AG04450 (cell line): Measurements from ENCODE around the gene CCNI. TPM values are rescaled to one million over a fixed set of nuclear protein-coding genes. Genes with fewer than 3 reads are reported as not detected.

Experiments used
- CTCF ChIA-PET: fragments of 300-600, 350-600 bp; formaldehyde crosslinking; extraction: SDS; loops from one replicate; lab custom pipeline; 2022; ENCODE audit warnings: antibody characterized with exemption, inconsistent platforms; lab: Charles Lee
- POLR2A ChIA-PET: fragments of 350-600 bp; formaldehyde crosslinking; extraction: SDS; loops from one replicate; lab custom pipeline; 2021; ENCODE audit warnings: antibody characterized with exemption, inconsistent platforms; lab: Yijun Ruan, JAX
- DNase-seq: peaks from one replicate; pipeline ENCODE4 v3.0.0-alpha.2; 2011; ENCODE audit warnings: low read depth, low spot score
- H3K27ac ChIP-seq: one replicate; pipeline ENCODE4 v1.5.1; 2012; ENCODE audit warnings: low read depth, low read length, control low read depth
- H3K27me3 ChIP-seq: one replicate; pipeline ENCODE4 v1.6.0; 2012; ENCODE audit warnings: low read length; ENCODE audit not compliant: control insufficient read depth, insufficient read depth
- H3K4me3 ChIP-seq: 2 replicates; pipeline ENCODE4 v1.5.1; 2011; ENCODE audit warnings: mild to moderate bottlenecking, low read depth, low read length, control low read depth
- H3K9me3 ChIP-seq: 2 replicates; pipeline ENCODE4 v1.5.1; 2012; ENCODE audit warnings: low read length; ENCODE audit not compliant: control insufficient read depth, insufficient read depth
- polyA plus RNA-seq: library from polyadenylated mRNA; depleted of rRNA; stranded (reverse); fragments of >200 nt; gene quantifications from 2 replicates; pipeline ENCODE4 v1.2.3, GENCODE V29; 2011
- TF ChIP-seq, protein P1 (sequence below): IDR thresholded peaks from 2 replicates; pipeline ENCODE4 v1.5.1; 2011; ENCODE audit warnings: low read depth, low read length, control low read depth, inconsistent platforms

The CCNI gene
- polyA plus RNA-seq, 1 experiment, result 226 TPM

DNA sequence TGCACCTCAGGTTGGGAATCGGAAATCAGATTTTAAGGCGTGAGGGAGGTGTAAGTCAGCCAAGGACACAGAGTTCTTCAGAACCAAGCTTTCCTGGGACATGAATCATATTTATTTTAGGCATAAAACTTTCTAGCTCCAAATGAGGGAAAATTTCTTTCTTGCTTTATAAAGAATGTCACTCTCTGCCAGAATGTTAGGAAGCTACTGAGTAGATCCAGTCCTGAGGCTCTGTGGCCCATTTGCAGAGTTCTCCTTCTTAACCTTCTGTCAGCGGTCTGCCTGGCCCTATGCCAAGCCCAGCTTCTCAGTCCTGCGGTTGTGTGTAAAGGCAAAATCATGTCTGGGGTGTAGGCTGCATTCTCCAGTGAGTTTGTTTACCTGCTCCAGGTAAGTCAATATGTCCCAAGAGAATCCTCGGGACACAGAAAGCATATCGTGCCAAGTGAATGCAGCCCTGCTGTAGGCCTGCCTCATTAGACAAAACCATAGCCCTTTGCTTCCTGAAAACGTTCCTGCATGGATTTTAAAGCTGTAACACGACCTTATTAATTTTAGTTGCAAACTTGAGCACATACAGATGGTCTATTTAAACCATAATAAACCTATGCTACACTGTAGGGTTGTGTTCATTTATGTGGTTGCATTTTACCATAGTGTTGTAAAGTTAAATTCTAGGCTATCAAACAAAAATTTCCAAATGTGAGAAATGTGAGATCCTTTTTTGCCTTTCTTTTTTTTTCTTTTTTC, 29.2 kb upstream of the CCNI start:
- Histone ChIP-seq H3K4me3 (no peak overlapping the region), H3K9me3 (no peaks in the 10 kb centered on the region), H3K27ac (no peak overlapping the region), H3K27me3 (peaks cover 4% of the 10 kb centered on the region)
- ChIA-PET POLR2A (no interaction called here), CTCF (interaction anchor here (0.9 to 3.0 kb wide), 4 partner anchors 9 to 99 kb away, joined by 3 to 33 read pairs (median 11); no protein-coding TSS in a partner anchor)
- TF ChIP-seq, protein P1, sequence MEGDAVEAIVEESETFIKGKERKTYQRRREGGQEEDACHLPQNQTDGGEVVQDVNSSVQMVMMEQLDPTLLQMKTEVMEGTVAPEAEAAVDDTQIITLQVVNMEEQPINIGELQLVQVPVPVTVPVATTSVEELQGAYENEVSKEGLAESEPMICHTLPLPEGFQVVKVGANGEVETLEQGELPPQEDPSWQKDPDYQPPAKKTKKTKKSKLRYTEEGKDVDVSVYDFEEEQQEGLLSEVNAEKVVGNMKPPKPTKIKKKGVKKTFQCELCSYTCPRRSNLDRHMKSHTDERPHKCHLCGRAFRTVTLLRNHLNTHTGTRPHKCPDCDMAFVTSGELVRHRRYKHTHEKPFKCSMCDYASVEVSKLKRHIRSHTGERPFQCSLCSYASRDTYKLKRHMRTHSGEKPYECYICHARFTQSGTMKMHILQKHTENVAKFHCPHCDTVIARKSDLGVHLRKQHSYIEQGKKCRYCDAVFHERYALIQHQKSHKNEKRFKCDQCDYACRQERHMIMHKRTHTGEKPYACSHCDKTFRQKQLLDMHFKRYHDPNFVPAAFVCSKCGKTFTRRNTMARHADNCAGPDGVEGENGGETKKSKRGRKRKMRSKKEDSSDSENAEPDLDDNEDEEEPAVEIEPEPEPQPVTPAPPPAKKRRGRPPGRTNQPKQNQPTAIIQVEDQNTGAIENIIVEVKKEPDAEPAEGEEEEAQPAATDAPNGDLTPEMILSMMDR, result no peak
- no peak for DNase-seq

- ChIA-PET POLR2A (interaction anchor here (0.5 kb wide), 1 partner anchor 41 kb away, joined by 8 read pairs; no protein-coding TSS in a partner anchor), CTCF (interaction anchor here (0.9 to 3.0 kb wide), 4 partner anchors 9 to 99 kb away, joined by 3 to 33 read pairs (median 11); no protein-coding TSS in a partner anchor)
- H3K27me3 ChIP-seq, result peaks cover 4% of the 10 kb centered on the region
- TF ChIP-seq, protein P1, result no peak
- H3K9me3 ChIP-seq, result no peaks in the 10 kb centered on the region
- DNase-seq, result no peak
- no peak overlapping the region for H3K4me3 ChIP-seq
- H3K27ac ChIP-seq, result no peak overlapping the region
Observed at GRCh38 chr4:77104388-77104787, 28.6 kb upstream of the CCNI start.

DNA sequence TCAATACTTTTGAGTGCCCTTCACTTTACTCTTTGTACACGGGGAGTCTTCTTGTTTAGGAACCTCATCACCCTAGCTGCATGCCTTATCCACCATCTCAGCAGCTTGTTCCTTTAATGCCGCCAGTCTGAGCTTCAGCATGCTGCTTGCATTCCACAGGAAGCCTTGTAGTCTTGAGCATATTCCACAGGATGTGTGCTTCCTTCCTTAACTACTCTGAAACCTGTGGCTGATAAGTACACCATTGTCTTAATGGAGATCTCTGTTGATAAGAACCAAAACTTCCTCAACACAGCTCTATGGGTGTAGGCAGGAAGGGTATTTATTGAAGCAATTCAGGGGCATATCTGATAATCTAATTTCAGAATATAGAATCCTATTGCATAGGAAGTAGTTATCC, 24.4 kb upstream of the CCNI start:
- Histone ChIP-seq H3K4me3 (no peak overlapping the region), H3K27ac (no peak overlapping the region), H3K9me3 (no peaks in the 10 kb centered on the region), H3K27me3 (no peaks in the 10 kb centered on the region)
- POLR2A ChIA-PET, result no interaction called here
- CTCF ChIA-PET, result interaction anchor here (0.9 kb wide), 1 partner anchor 103 kb away, joined by 3 read pairs; no protein-coding TSS in a partner anchor
- TF ChIP-seq, protein P1, result no peak
- DNase-seq, result no peak

GRCh38 chr4:77097611-77098010, 21.8 kb upstream of the CCNI start:
- CTCF ChIA-PET, result interaction anchor here (0.7 to 8.2 kb wide), 2 partner anchors 106 to 1559 kb away, joined by 3 to 194 read pairs; no protein-coding TSS in a partner anchor
- Histone ChIP-seq H3K9me3 (no peaks in the 10 kb centered on the region), H3K27me3 (no peaks in the 10 kb centered on the region), H3K27ac (no peak overlapping the region), H3K4me3 (no peak overlapping the region)
- POLR2A ChIA-PET, result no interaction called here
- no peak for DNase-seq
- TF ChIP-seq, protein P1, result no peak
